ENCODE measurements around the gene DNAJA2. TPM values are rescaled to one million over a fixed set of nuclear protein-coding genes. Genes with fewer than 3 reads are reported as not detected.

The DNAJA2 gene
- total RNA-seq, 1 donor from 2014 or later = 90.8 TPM

Other genes starting within 250 kb of the DNAJA2 start
- gene MYLK3, start 225.3 kb downstream of the DNAJA2 start, total RNA-seq = 256 TPM
- gene C16orf87, start 142.5 kb downstream of the DNAJA2 start, total RNA-seq = 12.5 TPM
- gene GPT2, start 89.3 kb downstream of the DNAJA2 start, total RNA-seq = 17.8 TPM
- gene NETO2, start 170.3 kb upstream of the DNAJA2 start, total RNA-seq = 4.4 TPM

Data from left ventricle myocardium inferior (tissue), 1 donor.